Activated naive CD8-positive, alpha-beta T cell (primary cell): ENCODE data around the gene RUNDC1.
"Not testable (repeated sequence)": the region's sequence is repeated elsewhere in the genome, so short reads cannot be mapped to it uniquely, and the experiment has no call there.

Experiments
- H3K27ac Mint-ChIP-seq: one replicate; pipeline ENCODE4 v1.8.0; 2021; ENCODE audit warnings: mixed read lengths
- H3K27me3 Mint-ChIP-seq: one replicate; pipeline ENCODE4 v1.8.0; 2021; ENCODE audit warnings: mixed read lengths
- H3K36me3 Mint-ChIP-seq: one replicate; pipeline ENCODE4 v1.8.0; 2021; ENCODE audit warnings: mixed read lengths
- H3K4me1 Mint-ChIP-seq: one replicate; pipeline ENCODE4 v1.8.0; 2021; ENCODE audit warnings: low read depth, mixed read lengths
- H3K4me3 Mint-ChIP-seq: one replicate; pipeline ENCODE4 v1.8.0; 2021; ENCODE audit warnings: mild to moderate bottlenecking, mixed read lengths
- H3K9me3 Mint-ChIP-seq: one replicate; pipeline ENCODE4 v1.8.0; 2021; ENCODE audit warnings: low read depth, mixed read lengths

RUNDC1 gene

DNA sequence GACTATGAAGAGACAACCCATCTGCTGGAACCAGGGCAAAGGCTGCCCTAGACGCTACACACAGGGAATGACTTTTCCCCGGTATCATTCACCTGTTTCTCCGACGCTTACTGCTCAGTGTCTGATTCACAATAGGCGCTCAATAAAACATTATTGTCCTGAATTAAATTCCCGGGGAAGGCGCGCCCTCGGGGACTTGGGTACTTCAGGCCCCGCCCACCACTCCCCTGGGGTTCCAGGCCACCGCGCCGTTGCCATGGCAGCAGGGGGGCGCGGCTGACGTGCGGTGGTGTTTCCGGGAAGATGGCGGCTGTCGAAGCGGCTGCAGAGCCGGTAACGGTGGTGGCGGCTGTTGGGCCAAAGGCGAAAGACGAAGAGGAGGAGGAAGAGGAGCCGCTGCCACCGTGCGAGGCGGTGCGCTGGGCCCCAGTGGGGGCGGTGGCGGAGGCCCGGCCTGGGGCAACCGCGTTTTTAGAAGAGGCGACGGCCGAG is at the start of gene RUNDC1:
RUNDC1 (plus strand) TSS at position 292 of the 492 bp plus-strand sequence; CDS start at position 304, 12 bp downstream.
- peaks cover 30% of the 10 kb centered on the region for H3K4me1 Mint-ChIP-seq
- H3K9me3 Mint-ChIP-seq = no peaks in the 10 kb centered on the region
- H3K36me3 Mint-ChIP-seq = peaks cover 4% of the 10 kb centered on the region
- H3K27ac Mint-ChIP-seq = peak within 1 kb of the TSS; percentile 96
- no peaks in the 10 kb centered on the region for H3K27me3 Mint-ChIP-seq
- peak within 1 kb of the TSS; percentile 95 for H3K4me3 Mint-ChIP-seq

DNA sequence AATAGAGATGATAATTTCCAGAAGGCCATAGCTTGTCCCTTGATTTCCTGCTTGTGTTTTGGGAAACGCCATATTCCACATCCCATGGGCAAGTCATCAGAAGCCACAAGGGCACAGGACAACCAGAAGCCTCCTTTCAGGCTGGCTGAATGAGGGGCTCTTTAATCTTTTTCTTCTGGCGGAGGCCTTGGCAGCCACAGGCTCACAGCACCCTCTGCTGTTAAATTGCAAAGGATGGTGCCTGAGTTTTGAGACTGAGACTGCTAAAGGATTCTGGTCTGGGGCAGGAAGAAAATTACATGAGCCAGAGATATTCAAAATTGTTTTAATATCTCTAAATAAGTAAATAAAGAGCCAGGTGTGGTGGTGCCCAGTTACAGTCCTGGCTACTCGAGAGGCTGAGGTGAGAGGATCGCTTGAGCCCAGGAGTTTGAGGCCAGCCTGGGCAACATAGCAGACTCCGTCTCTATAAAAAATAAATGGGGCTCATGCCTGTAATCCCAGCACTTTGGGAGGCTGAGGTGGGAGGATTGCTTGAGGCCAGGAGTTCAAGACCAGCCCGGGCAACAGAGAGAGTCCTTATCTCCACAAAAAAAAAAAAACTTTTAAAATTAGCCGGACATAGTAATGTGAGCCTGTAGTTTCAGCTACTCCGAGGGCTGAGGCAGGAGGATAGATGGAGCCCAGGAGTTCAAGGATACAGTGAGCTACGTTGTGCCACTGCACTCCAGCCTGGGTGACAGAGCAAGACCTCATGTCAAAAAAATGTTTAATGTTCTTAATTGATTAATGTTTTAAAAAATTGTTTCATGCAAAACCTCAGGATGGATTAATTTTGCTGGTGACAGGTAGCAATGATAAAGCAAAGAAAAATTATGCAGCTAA is 42.4 kb upstream of the RUNDC1 start:
- no peak overlapping the region for H3K4me3 Mint-ChIP-seq
- no peaks in the 10 kb centered on the region for H3K36me3 Mint-ChIP-seq
- no peaks in the 10 kb centered on the region for H3K4me1 Mint-ChIP-seq
- H3K27ac Mint-ChIP-seq = no peak overlapping the region
- no peaks in the 10 kb centered on the region for H3K9me3 Mint-ChIP-seq
- peaks cover 2% of the 10 kb centered on the region for H3K27me3 Mint-ChIP-seq

DNA sequence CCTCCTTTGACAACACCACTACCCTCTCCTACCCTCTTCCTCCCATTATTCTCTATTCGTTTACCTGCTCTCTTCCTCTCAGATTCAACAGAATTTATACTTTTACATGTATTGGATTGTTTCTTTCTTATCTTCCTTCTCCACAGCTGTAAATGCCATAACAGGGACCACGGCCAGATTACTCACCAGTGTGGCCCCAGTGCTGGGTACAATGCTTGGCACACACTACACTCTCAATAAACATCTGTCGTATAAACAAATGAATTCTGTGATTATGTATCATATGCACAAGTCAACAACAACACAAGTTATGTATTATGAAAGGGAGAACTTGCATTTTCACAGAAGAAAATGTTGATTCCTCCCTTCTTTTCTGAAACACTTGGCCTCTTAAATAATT is 36.2 kb upstream of the RUNDC1 start:
- no peaks in the 10 kb centered on the region for H3K4me1 Mint-ChIP-seq
- H3K27me3 Mint-ChIP-seq = peaks cover 2% of the 10 kb centered on the region
- H3K4me3 Mint-ChIP-seq = no peak overlapping the region
- no peaks in the 10 kb centered on the region for H3K9me3 Mint-ChIP-seq
- peaks cover 4% of the 10 kb centered on the region for H3K36me3 Mint-ChIP-seq
- no peak overlapping the region for H3K27ac Mint-ChIP-seq

GRCh38 chr17:42946812-42947211 is 33.6 kb upstream of the RUNDC1 start:
- Mint-ChIP-seq H3K27ac (no peak overlapping the region), H3K4me3 (no peak overlapping the region), H3K4me1 (no peaks in the 10 kb centered on the region), H3K36me3 (peaks cover 6% of the 10 kb centered on the region), H3K27me3 (no peaks in the 10 kb centered on the region), H3K9me3 (no peaks in the 10 kb centered on the region)

DNA sequence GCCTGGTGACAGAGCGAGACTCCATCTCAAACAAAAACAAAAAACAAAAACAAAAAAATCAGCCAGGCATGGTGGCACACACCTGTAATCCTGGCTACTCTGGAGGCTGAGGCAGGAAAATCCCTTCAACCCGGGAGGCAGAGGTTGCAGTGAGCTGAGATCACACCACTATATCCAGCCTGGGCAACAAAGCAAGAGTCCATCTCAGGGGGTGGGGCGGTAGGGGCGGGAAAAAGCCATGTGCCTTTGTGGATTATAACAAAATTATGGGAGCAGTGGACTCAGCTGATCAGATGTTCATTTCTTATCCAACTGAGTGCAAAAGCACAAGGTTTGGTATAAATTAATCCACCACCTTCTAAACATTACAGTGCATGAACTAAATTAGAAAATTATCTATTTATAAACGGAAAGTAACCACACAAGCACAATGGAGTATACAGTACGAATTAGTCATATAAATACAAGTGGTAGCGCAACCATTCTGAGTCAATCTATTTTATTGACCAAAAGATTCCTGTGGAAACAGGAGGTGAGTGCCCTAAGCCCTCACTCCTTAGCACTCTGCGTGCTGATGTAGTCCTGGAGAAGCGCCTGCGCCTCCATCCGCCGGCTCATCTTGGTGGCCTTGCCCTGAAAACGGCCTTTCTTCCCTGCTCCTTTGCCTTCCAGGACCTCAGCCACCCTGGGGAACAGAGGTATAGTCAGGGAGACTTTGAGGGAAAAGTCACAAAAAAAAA is 30.2 kb upstream of the RUNDC1 start:
- Mint-ChIP-seq H3K27me3 (no peaks in the 10 kb centered on the region), H3K4me1 (no peaks in the 10 kb centered on the region), H3K36me3 (peaks cover 9% of the 10 kb centered on the region), H3K4me3 (no peak overlapping the region), H3K9me3 (no peaks in the 10 kb centered on the region), H3K27ac (no peak overlapping the region)

- Mint-ChIP-seq H3K9me3 (no peaks in the 10 kb centered on the region), H3K36me3 (peaks cover 5% of the 10 kb centered on the region), H3K27ac (no peak overlapping the region), H3K4me3 (no peak overlapping the region), H3K27me3 (no peaks in the 10 kb centered on the region), H3K4me1 (no peaks in the 10 kb centered on the region)
Measured at GRCh38 chr17:42953669-42954068, 26.7 kb upstream of the RUNDC1 start.

- peak within 1 kb of the TSS; percentile 94 for H3K27ac Mint-ChIP-seq
- H3K9me3 Mint-ChIP-seq = no peaks in the 10 kb centered on the region
- H3K4me3 Mint-ChIP-seq = peak within 1 kb of the TSS; percentile 96
- peaks cover 20% of the 10 kb centered on the region for H3K4me1 Mint-ChIP-seq
- no peaks in the 10 kb centered on the region for H3K27me3 Mint-ChIP-seq
- peaks cover 11% of the 10 kb centered on the region for H3K36me3 Mint-ChIP-seq
Measured at GRCh38 chr17:42964161-42964932, 16.0 kb upstream of the RUNDC1 start, which contains the start of gene AARSD1. AARSD1 (minus strand) TSS chr17:42964454; CDS start chr17:42964440, 14 bp downstream.

- Mint-ChIP-seq H3K4me3 (no peak overlapping the region), H3K36me3 (peaks cover 8% of the 10 kb centered on the region), H3K27ac (no peak overlapping the region), H3K4me1 (peaks cover 15% of the 10 kb centered on the region), H3K9me3 (no peaks in the 10 kb centered on the region), H3K27me3 (no peaks in the 10 kb centered on the region)
Measured at GRCh38 chr17:42967925-42968324, 12.4 kb upstream of the RUNDC1 start.

DNA sequence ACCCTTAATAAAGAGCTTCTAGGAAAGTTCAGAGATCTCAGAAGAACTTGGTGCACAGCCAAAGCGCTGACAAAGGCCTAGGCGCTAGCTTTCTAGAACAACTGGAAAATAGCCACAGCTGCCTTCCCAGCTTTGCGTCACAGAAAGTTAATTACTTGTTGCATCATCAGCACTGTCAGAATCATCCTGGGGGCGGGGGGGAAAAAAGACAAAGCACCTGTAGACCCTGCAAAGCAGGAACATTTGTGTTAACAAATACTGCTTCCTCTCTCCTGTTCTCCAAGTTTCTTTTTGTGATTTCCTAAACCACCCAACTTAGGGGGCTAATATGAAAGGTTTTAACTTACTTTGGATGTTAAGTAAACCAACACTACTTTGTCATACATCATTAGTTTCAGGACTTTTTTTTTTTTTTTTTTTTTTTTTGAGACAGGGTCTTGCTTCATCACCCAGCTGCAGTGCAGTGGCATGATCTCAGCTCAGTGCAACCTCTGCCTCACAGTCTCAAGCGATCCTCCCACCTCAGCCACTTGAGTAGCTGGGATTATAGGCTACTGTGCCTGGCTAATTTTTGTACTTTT is 11.3 kb upstream of the RUNDC1 start:
- H3K27ac Mint-ChIP-seq = no peak overlapping the region
- no peaks in the 10 kb centered on the region for H3K9me3 Mint-ChIP-seq
- H3K36me3 Mint-ChIP-seq = peaks cover 4% of the 10 kb centered on the region
- H3K27me3 Mint-ChIP-seq = no peaks in the 10 kb centered on the region
- H3K4me3 Mint-ChIP-seq = no peak overlapping the region
- H3K4me1 Mint-ChIP-seq = peaks cover 7% of the 10 kb centered on the region

GRCh38 chr17:42971589-42971988 is 8.8 kb upstream of the RUNDC1 start:
- Mint-ChIP-seq H3K4me1 (no peaks in the 10 kb centered on the region), H3K27me3 (no peaks in the 10 kb centered on the region), H3K36me3 (no peaks in the 10 kb centered on the region), H3K27ac (no peak overlapping the region), H3K9me3 (no peaks in the 10 kb centered on the region), H3K4me3 (no peak overlapping the region)

- not testable (repeated sequence) for H3K27ac Mint-ChIP-seq, H3K4me1 Mint-ChIP-seq, H3K9me3 Mint-ChIP-seq, H3K27me3 Mint-ChIP-seq, H3K4me3 Mint-ChIP-seq, H3K36me3 Mint-ChIP-seq
Measured at GRCh38 chr17:42973323-42973722, 7.0 kb upstream of the RUNDC1 start.

GRCh38 chr17:42975265-42975664 is 5.1 kb upstream of the RUNDC1 start:
- H3K4me1 Mint-ChIP-seq = peaks cover 8% of the 10 kb centered on the region
- no peaks in the 10 kb centered on the region for H3K9me3 Mint-ChIP-seq
- H3K36me3 Mint-ChIP-seq = no peaks in the 10 kb centered on the region
- no peak overlapping the region for H3K4me3 Mint-ChIP-seq
- H3K27me3 Mint-ChIP-seq = no peaks in the 10 kb centered on the region
- H3K27ac Mint-ChIP-seq = no peak overlapping the region

DNA sequence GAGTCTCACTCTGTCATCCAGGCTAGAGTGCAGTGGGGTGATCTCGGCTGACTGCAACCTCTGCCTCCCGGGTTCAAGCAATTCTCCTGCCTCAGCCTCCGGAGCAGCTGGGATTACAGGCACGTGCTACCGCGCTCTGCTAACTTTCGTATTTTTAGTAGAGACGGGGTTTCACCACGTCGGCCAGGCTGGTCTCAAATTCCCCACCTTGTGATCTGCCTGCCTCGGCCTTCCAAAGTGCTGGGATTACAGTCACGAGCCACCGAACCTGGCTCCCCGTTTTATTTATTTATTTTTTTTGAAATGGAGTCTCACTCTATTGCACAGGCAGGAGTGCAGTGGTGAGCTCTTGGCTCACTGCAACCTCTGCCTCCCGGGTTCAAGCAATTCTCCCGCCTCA is 4.7 kb upstream of the RUNDC1 start:
- H3K27ac Mint-ChIP-seq, H3K4me3 Mint-ChIP-seq, H3K9me3 Mint-ChIP-seq, H3K27me3 Mint-ChIP-seq, H3K36me3 Mint-ChIP-seq: not testable (repeated sequence)
- peaks cover 10% of the 10 kb centered on the region for H3K4me1 Mint-ChIP-seq

DNA sequence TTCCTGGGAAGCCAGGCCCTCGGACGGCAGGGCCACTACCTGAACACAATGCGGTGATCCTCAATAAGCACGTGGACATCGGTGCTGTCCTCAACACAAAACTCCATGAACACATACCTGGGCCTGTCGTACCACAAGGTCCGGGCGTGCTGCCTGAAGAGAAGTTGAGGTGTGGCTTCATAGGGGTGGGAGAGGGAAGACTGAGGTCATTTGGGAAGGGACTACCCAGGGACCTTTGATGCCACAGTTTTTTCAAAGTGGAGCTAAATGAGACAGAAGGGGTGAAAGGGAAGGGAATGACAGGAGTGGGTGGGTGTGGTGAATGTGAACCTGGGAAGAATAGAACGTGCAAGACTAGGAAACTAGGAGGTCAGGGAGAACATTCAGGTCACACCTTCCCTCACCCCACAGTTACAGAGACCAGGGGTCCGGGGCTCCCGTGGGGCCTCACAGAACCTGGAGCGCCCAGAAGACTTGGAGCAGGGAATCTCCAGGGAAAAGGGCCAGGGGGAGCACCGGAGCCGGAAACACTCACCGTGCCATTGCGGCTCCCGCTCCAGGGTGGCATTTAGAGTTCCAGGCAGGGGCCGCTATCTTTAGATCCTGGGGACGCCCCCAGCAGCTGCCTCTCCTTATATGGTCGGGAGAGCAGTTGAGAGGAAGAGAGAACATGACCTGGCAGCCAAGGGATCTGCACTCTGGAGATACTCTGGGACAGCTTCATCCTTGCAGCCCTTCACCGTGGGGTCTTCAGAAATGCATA is 673 bp upstream of the RUNDC1 start, which contains the start of gene PTGES3L:
PTGES3L (minus strand) TSS at position 570 of the 763 bp plus-strand sequence; CDS start at position 543, 27 bp downstream.
- peak within 1 kb of the TSS; percentile 96 for H3K27ac Mint-ChIP-seq
- no peaks in the 10 kb centered on the region for H3K9me3 Mint-ChIP-seq
- H3K4me3 Mint-ChIP-seq = peak within 1 kb of the TSS; percentile 95
- no peaks in the 10 kb centered on the region for H3K27me3 Mint-ChIP-seq
- H3K36me3 Mint-ChIP-seq = peaks cover 2% of the 10 kb centered on the region
- H3K4me1 Mint-ChIP-seq = peaks cover 27% of the 10 kb centered on the region
